IPS-15b (cell line): ENCODE data around the gene FOS.

Experiments used
- H3K27me3 ChIP-seq: one replicate; pipeline ENCODE4 v1.6.1; 2013; ENCODE audit warnings: low read length; ENCODE audit not compliant: control insufficient read depth, insufficient read depth
- H3K36me3 ChIP-seq: one replicate; pipeline ENCODE4 v1.6.1; 2013; ENCODE audit warnings: low read length; ENCODE audit not compliant: control insufficient read depth, insufficient read depth
- H3K4me1 ChIP-seq: one replicate; pipeline ENCODE4 v1.6.1; 2013; ENCODE audit warnings: mild to moderate bottlenecking, low read length; ENCODE audit not compliant: control insufficient read depth, insufficient read depth
- H3K4me3 ChIP-seq: one replicate; pipeline ENCODE4 v1.5.1; 2013; ENCODE audit warnings: low read depth, low read length
- H3K9ac ChIP-seq: one replicate; pipeline ENCODE4 v1.6.1; 2013; ENCODE audit warnings: low read depth, mild to moderate bottlenecking, low read length
- H3K9me3 ChIP-seq: one replicate; pipeline ENCODE4 v1.6.1; 2013; ENCODE audit warnings: mild to moderate bottlenecking, low read length; ENCODE audit not compliant: control insufficient read depth, insufficient read depth

Gene FOS

DNA sequence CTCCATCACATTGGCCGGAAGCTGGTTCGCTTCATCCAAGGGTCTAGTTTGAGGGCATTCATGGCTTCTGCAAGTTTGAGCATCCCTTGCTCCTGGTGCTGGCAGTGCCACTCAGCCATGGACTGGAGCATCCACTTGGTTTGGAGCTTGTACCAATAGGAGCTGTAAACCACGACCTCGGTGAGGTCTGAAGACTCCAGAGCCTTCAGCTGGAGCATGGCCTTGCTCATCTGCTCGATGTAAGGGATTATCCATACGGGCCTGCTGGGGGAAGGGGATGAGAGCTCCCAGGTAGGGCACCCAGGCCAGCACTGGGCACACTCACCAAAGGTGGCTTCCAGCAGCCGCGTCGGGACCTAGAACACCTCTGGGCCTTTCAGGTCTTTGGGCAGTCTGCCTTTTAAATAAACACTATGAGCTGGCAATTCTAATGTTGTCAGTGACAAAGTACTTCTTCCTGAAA is 13.5 kb downstream of the FOS start:
- H3K4me3 ChIP-seq: no peak overlapping the region
- H3K9me3 ChIP-seq: no peaks in the 10 kb centered on the region
- H3K27me3 ChIP-seq: peaks cover 6% of the 10 kb centered on the region
- H3K9ac ChIP-seq: no peak overlapping the region
- H3K36me3 ChIP-seq: no peaks in the 10 kb centered on the region
- peaks cover 15% of the 10 kb centered on the region for H3K4me1 ChIP-seq

- Histone ChIP-seq H3K4me1 (peaks cover 10% of the 10 kb centered on the region), H3K9ac (no peak overlapping the region), H3K4me3 (peak overlapping the region; percentile 79), H3K27me3 (peaks cover 6% of the 10 kb centered on the region), H3K36me3 (no peaks in the 10 kb centered on the region), H3K9me3 (no peaks in the 10 kb centered on the region)
Observed at GRCh38 chr14:75292886-75293285, 14.3 kb downstream of the FOS start.

DNA sequence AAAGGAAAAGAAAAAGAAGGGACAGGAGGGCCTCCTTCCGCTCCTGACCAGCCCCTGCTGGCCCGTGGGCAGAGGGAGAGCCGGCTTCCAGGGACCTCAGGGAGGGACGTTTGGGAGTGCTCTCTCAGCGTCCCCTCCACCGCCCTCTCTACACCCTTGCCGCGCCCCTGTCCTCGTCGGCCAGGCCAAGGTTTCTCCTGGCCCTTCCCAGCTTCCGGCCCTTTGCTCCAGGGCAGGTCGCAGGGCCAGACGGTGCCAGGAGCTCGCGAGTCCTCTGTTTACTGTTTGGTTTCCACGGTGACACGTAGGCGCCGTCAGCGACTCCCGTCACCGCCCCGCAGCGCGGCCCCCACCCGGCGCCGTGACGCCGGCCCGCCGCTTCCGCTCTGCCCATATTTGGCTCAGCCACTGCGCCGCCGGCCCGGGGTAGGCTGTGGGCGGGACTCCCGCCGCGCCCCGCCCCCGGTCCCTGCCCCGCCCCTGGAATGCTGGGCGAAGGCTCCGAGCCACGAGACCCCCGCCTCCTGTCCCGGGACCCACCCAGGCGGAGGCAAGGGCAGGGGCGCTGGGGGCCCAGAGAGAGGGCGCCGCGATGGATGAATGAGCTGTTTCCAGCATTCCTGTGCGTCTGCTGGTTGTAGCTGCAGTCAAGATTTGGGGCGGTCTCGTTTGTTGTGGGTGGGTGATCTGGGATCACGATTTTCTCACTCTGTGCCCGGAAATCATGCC is 15.5 kb downstream of the FOS start:
- H3K36me3 ChIP-seq: no peaks in the 10 kb centered on the region
- H3K9ac ChIP-seq: peak overlapping the region; percentile 68
- H3K4me1 ChIP-seq: peaks cover 8% of the 10 kb centered on the region
- H3K9me3 ChIP-seq: no peaks in the 10 kb centered on the region
- H3K4me3 ChIP-seq: peak overlapping the region; percentile 85
- peaks cover 6% of the 10 kb centered on the region for H3K27me3 ChIP-seq

GRCh38 chr14:75294649-75295033 is 16.0 kb downstream of the FOS start:
- peaks cover 6% of the 10 kb centered on the region for H3K27me3 ChIP-seq
- H3K9ac ChIP-seq: peak overlapping the region; percentile 68
- H3K4me1 ChIP-seq: peaks cover 8% of the 10 kb centered on the region
- H3K4me3 ChIP-seq: peak overlapping the region; percentile 85
- no peaks in the 10 kb centered on the region for H3K36me3 ChIP-seq
- no peaks in the 10 kb centered on the region for H3K9me3 ChIP-seq

DNA sequence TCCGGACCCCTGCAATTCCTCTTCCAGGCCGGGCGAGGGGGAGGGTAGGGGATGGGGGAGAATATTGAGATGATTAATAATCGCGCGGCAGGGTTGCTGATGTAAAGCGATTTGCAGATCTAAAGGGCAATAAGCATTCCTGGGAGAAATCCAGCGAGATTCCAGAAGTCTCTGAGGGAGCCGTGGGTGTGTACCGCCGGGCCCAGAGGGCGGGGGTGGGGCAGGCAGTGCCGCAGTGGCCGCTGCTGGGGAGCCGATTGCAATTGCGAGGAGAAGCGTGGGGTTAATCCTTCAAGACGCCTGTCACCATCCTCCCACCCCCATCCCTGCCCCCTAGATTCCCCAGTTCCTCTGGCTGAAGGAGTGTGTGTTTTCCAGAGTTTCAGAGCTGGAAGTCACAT is 16.4 kb downstream of the FOS start:
- Histone ChIP-seq H3K9ac (no peak overlapping the region), H3K36me3 (no peaks in the 10 kb centered on the region)

DNA sequence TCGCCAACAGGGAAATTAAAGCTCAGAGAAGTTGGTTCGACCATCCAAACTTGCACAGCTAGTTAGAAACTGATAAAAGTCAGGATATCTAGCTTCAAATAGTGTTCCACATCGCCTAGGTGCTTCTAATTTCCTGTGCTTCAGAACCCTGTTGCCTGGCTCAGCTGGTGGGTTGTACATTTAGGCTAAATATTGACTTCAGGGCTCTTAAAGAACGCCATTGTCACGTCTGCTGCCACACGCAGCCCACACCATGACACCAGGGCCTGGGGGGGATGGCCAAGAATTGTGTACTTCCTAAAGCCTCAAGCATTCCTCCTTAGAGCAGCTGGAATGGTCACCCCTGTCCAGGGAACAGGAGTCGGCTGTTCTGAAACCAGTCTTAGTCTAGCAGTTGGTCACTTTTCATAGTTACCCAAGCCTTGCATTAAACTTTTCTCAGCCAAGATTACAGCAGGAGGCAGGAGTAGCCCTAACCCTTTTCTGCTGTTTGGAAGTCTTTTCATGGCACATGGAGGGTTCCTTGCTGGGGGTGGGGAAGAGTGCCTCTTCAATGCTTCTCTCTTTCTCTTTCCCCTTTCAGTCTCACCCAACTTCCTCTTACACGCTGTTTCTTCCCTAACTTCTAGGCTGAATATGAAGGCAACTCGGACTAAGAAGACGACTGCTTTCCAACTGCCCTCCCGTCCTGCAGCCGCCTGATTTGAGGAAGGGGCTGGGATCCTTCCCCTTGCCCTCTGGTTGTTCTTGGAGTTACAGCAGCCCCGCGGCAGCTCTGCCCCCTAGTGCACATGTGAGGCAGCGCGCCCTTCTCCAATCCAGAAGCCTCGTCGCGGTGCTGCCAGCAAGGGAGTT is 17.1 kb downstream of the FOS start:
- H3K27me3 ChIP-seq: peaks cover 3% of the 10 kb centered on the region
- H3K4me3 ChIP-seq: peak overlapping the region; percentile 85
- H3K4me1 ChIP-seq: peaks cover 8% of the 10 kb centered on the region

More for the DNA sequence above, 16.4 kb downstream of the FOS start:
- H3K9me3 ChIP-seq: no peaks in the 10 kb centered on the region
- H3K27me3 ChIP-seq: peaks cover 4% of the 10 kb centered on the region
- peak overlapping the region; percentile 85 for H3K4me3 ChIP-seq
- peaks cover 8% of the 10 kb centered on the region for H3K4me1 ChIP-seq

DNA sequence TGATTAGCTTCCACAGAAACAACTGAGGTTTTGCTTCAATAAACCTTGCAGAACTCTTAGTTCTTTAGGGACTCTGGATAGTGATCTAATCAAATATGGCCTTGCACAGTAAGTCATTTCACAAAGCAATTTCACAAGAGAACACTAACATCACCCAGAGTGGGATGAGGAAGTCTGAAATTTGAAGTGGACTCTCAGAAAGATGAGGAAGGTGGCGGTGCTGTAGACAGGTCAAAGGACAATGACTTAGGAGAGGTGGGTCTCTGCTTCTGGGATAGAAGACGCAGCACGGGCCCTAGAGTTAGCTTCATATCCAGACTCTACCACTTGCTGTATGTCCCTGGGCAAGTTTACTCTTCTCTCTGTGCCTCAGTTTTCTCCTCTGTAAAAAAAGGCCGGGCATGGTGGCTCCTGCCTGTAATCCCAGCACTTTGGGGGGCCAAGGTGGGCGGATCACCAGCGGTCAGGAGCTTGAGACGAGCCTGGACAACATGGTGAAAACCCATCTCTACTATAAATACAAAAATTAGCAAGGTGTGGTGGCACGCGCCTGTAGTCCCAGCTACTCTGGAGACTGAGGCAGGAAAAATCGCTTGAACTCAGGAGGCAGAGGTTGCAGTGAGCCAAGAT is 18.9 kb downstream of the FOS start:
- Histone ChIP-seq H3K4me1 (peaks cover 8% of the 10 kb centered on the region), H3K9ac (no peak overlapping the region), H3K4me3 (no peak overlapping the region), H3K27me3 (no peaks in the 10 kb centered on the region), H3K9me3 (no peaks in the 10 kb centered on the region), H3K36me3 (no peaks in the 10 kb centered on the region)

More for the DNA sequence above, 17.1 kb downstream of the FOS start:
- H3K9ac ChIP-seq: peak overlapping the region; percentile 28
- no peaks in the 10 kb centered on the region for H3K36me3 ChIP-seq
- H3K9me3 ChIP-seq: no peaks in the 10 kb centered on the region

DNA sequence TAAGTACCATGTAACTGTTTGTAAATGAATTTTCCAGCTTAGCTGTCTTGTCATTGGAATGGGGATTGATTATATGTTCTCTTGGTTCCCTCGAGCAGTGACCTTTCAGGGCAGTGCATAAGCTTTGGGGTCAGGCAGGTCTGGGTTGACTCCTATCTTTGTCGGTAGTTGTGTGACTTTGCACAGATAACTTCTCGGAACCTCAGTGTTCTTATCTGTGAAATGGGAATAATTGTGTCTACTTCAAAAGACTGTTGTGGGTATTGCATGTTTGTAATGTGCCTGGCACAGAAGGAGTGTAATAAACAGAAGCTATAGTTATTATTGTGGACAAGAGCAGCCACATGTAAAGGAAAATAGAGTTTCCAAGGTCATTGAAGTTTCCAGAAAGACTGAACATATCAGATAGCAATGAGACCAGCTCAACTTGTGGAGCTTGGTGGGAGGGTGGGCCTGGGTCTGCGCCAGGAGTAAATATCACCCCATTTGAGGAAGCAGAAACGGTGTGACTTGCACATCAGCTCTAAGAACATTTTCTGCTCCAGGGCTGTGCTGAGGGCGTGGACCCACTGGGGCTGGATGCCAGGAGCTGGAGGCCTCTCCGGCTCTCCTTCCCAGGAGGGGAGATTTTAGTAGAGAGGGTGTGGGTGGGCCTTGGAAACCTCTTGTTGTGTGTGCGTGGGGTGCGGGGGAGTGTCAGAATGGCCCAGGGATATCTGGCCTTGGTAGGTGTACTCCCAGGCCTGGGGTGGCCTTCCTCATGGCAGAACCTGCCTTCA is 19.7 kb downstream of the FOS start:
- Histone ChIP-seq H3K9ac (no peak overlapping the region), H3K4me1 (peaks cover 8% of the 10 kb centered on the region), H3K27me3 (no peaks in the 10 kb centered on the region), H3K9me3 (no peaks in the 10 kb centered on the region), H3K36me3 (no peaks in the 10 kb centered on the region), H3K4me3 (no peak overlapping the region)

DNA sequence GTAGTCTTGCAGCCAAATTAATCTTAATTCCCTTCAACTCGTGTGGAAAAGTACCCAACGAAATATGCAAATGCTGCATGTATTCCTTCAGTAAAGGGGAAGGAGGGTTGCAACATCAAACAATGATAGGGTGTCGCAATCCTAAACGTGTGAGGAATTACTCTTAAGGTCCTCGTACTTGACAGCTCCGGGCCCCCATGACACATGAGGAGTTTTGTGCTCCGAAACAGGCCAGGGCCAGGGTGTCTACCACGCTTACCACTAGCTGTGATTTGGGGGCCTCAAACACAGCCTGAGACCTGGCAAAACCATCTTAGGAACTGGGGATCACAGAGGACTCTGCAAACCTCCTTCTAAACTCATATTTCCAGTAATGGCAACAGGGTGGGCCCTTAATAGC is 20.4 kb downstream of the FOS start:
- no peaks in the 10 kb centered on the region for H3K9me3 ChIP-seq
- no peaks in the 10 kb centered on the region for H3K27me3 ChIP-seq
- no peak overlapping the region for H3K4me3 ChIP-seq
- no peak overlapping the region for H3K9ac ChIP-seq
- H3K4me1 ChIP-seq: peaks cover 8% of the 10 kb centered on the region
- H3K36me3 ChIP-seq: no peaks in the 10 kb centered on the region

GRCh38 chr14:75299576-75299975 is 20.9 kb downstream of the FOS start:
- Histone ChIP-seq H3K9me3 (no peaks in the 10 kb centered on the region), H3K4me3 (no peak overlapping the region), H3K4me1 (peaks cover 8% of the 10 kb centered on the region), H3K27me3 (no peaks in the 10 kb centered on the region), H3K9ac (no peak overlapping the region), H3K36me3 (no peaks in the 10 kb centered on the region)

DNA sequence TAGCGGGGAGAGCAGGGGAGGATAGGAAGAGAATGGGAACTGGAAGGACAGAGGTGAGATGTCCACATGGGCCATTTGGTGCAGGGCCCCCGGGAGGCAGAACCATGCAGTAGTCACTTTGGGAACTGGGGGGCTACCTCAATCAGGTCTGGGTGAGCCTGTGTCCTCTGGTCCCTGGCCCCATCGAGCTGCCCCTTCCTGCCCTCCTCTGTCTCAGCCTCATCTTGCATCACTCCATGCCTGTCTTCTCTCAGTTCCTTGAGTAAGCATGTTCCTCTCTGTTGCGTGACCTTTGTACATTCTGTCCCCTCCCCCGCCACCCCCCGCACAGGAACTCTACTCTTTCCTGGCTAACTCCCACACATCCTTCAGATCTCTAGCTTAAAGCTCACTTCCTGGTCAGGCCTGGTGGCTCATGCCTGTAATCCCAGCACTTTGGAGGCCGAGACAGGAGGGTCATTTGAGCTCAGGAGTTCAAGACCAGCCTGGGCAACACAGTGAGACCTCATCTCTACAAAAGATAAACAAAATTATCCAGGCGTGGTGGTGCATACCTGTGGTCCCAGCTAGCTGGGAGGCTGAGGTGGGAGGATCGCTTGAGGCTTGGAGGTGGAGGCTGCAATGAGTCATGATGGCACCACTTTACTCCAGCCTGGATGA is 23.2 kb downstream of the FOS start:
- Histone ChIP-seq H3K27me3 (no peaks in the 10 kb centered on the region), H3K4me1 (no peaks in the 10 kb centered on the region), H3K36me3 (no peaks in the 10 kb centered on the region), H3K9me3 (no peaks in the 10 kb centered on the region), H3K9ac (no peak overlapping the region), H3K4me3 (no peak overlapping the region)
